ENCODE data around the gene PRTFDC1.

DNA sequence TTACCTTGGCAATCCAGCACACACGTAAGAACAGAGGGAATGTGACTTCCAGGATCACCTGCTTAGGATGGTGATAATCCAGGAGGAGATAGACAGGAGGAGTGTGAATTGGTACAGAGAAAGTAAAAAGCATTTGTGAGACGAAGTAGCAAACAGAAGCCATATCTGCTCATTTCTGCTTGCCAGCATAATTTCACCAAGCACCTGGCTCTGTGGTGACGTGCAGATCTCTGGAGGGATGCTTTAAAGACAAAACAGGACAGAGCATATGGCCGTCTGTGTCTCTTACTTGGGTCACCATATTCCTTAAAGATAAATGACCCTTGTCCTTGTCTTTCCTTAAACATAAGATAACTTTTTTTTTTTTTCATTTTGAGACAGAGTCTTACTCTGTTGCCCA, 138.6 kb downstream of the PRTFDC1 start:
- TF ChIP-seq, protein P1, sequence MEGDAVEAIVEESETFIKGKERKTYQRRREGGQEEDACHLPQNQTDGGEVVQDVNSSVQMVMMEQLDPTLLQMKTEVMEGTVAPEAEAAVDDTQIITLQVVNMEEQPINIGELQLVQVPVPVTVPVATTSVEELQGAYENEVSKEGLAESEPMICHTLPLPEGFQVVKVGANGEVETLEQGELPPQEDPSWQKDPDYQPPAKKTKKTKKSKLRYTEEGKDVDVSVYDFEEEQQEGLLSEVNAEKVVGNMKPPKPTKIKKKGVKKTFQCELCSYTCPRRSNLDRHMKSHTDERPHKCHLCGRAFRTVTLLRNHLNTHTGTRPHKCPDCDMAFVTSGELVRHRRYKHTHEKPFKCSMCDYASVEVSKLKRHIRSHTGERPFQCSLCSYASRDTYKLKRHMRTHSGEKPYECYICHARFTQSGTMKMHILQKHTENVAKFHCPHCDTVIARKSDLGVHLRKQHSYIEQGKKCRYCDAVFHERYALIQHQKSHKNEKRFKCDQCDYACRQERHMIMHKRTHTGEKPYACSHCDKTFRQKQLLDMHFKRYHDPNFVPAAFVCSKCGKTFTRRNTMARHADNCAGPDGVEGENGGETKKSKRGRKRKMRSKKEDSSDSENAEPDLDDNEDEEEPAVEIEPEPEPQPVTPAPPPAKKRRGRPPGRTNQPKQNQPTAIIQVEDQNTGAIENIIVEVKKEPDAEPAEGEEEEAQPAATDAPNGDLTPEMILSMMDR (IDR thresholded peaks at IDR 0.05; ENCODE audit: low read depth, low read length): no peak
- no peak for TF ChIP-seq POLR2A (IDR thresholded peaks at IDR 0.05; ENCODE audit: extremely low read depth, insufficient read length)
- TF ChIP-seq, protein P2, sequence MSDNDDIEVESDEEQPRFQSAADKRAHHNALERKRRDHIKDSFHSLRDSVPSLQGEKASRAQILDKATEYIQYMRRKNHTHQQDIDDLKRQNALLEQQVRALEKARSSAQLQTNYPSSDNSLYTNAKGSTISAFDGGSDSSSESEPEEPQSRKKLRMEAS (IDR thresholded peaks at IDR 0.05; ENCODE audit: low read depth, low read length): no peak
- no peak for TF ChIP-seq MYC (IDR thresholded peaks at IDR 0.05; ENCODE audit: low read depth, low read length)

All from NB4 (cell line).